ENCODE results near the gene CDC42BPA.

CDC42BPA gene

GRCh38 chr1:227273557-227273956 is 44.7 kb downstream of the CDC42BPA start:
- Histone ChIP-seq H3K4me3 (ENCODE audit: low read depth in 1 of 2, low read length in 2 of 2) (no peak overlapping the region), H3K4me2 (ENCODE audit: insufficient read depth, low read length) (no peak overlapping the region), H3K27me3 (ENCODE audit: insufficient read depth, low read length, poor library complexity) (no peaks in the 10 kb centered on the region), H2AFZ (ENCODE audit: low read depth, low read length) (no peak overlapping the region), H3K27ac (ENCODE audit: low read length) (no peak overlapping the region), H3K9me3 (ENCODE audit: insufficient read depth, low read length, severe bottlenecking) (no peaks in the 10 kb centered on the region), H3K9ac (ENCODE audit: low read depth, low read length) (no peak overlapping the region), H4K20me1 (ENCODE audit: insufficient read depth, low read length) (no peaks in the 10 kb centered on the region), H3K79me2 (ENCODE audit: insufficient read depth, low read length) (no peaks in the 10 kb centered on the region), H3K4me1 (ENCODE audit: insufficient read depth, low read length) (no peaks in the 10 kb centered on the region), H3K36me3 (ENCODE audit: insufficient read depth, low read length) (no peaks in the 10 kb centered on the region)
- ATAC-seq (ENCODE audit: insufficient read depth, low read depth) (no peak), DNase-seq (peak; percentile 10)
- TF ChIP-seq EZH2 (IDR thresholded peaks at IDR 0.05; ENCODE audit: borderline replicate concordance, low read depth, low read length, severe bottlenecking): no peak

DNA sequence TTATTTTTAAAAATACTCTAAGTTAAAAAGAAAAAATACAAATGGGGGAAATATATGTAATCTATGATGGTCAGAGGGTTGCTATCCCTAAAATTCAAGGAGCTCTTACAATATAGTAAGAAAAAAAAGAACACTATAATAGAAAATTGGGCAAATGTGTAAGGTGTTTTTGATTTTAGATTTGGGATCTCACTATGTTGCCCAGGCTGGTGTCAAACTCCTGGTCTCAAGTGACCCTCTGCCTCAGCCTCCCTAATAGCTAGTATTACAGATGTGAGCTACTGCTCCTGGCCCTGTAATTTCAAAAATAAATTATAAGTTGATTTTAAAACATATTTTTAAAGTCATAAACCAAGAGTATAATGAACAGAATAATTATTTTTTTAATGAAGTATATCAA is 45.9 kb downstream of the CDC42BPA start:
- DNase-seq (no peak), ATAC-seq (ENCODE audit: insufficient read depth, low read depth) (no peak)
- no peaks in the 10 kb centered on the region for H3K36me3 ChIP-seq (ENCODE audit: insufficient read depth, low read length)

DNA sequence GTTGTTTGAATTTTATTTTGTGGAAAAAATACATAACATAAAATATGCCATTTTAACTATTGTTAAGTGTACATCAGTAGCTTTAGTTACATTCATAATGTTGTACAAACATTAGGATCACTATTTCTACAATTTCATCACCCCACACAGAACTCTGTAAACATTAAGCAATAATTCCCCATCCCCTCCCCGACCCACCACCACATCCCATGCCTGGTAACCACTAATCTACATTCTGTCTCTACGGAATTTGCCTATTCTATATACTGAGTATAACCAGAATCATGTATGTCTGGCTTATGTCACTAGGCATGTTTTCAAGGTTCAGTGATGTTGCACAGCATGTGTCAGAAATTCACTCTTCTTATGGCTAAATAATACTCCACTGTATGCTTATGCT is 47.7 kb downstream of the CDC42BPA start:
- no peak overlapping the region for H3K4me3 ChIP-seq (ENCODE audit: low read depth in 1 of 2, low read length in 2 of 2)
- H3K27me3 ChIP-seq (ENCODE audit: insufficient read depth, low read length, poor library complexity): no peaks in the 10 kb centered on the region
- H4K20me1 ChIP-seq (ENCODE audit: insufficient read depth, low read length): no peaks in the 10 kb centered on the region
- no peaks in the 10 kb centered on the region for H3K9me3 ChIP-seq (ENCODE audit: insufficient read depth, low read length, severe bottlenecking)
- H3K4me2 ChIP-seq (ENCODE audit: insufficient read depth, low read length): no peak overlapping the region
- H2AFZ ChIP-seq (ENCODE audit: low read depth, low read length): no peak overlapping the region
- DNase-seq: no peak
- no peaks in the 10 kb centered on the region for H3K79me2 ChIP-seq (ENCODE audit: insufficient read depth, low read length)
- H3K4me1 ChIP-seq (ENCODE audit: insufficient read depth, low read length): no peaks in the 10 kb centered on the region
- H3K9ac ChIP-seq (ENCODE audit: low read depth, low read length): no peak overlapping the region
- ATAC-seq (ENCODE audit: insufficient read depth, low read depth): no peak
- TF ChIP-seq, protein P1, sequence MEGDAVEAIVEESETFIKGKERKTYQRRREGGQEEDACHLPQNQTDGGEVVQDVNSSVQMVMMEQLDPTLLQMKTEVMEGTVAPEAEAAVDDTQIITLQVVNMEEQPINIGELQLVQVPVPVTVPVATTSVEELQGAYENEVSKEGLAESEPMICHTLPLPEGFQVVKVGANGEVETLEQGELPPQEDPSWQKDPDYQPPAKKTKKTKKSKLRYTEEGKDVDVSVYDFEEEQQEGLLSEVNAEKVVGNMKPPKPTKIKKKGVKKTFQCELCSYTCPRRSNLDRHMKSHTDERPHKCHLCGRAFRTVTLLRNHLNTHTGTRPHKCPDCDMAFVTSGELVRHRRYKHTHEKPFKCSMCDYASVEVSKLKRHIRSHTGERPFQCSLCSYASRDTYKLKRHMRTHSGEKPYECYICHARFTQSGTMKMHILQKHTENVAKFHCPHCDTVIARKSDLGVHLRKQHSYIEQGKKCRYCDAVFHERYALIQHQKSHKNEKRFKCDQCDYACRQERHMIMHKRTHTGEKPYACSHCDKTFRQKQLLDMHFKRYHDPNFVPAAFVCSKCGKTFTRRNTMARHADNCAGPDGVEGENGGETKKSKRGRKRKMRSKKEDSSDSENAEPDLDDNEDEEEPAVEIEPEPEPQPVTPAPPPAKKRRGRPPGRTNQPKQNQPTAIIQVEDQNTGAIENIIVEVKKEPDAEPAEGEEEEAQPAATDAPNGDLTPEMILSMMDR (IDR thresholded peaks at IDR 0.05; ENCODE audit: borderline replicate concordance, extremely low read depth, low read length, poor library complexity, severe bottlenecking): no peak
- no peak for TF ChIP-seq EZH2 (IDR thresholded peaks at IDR 0.05; ENCODE audit: borderline replicate concordance, low read depth, low read length, severe bottlenecking)
- H3K27ac ChIP-seq (ENCODE audit: low read length): no peak overlapping the region
- no peaks in the 10 kb centered on the region for H3K36me3 ChIP-seq (ENCODE audit: insufficient read depth, low read length)

More for the DNA sequence above, 45.9 kb downstream of the CDC42BPA start:
- no peaks in the 10 kb centered on the region for H3K9me3 ChIP-seq (ENCODE audit: insufficient read depth, low read length, severe bottlenecking)
- H3K4me1 ChIP-seq (ENCODE audit: insufficient read depth, low read length): no peaks in the 10 kb centered on the region
- no peaks in the 10 kb centered on the region for H4K20me1 ChIP-seq (ENCODE audit: insufficient read depth, low read length)
- no peak overlapping the region for H3K4me3 ChIP-seq (ENCODE audit: low read depth in 1 of 2, low read length in 2 of 2)
- H3K9ac ChIP-seq (ENCODE audit: low read depth, low read length): no peak overlapping the region
- TF ChIP-seq EZH2 (IDR thresholded peaks at IDR 0.05; ENCODE audit: borderline replicate concordance, low read depth, low read length, severe bottlenecking): no peak
- TF ChIP-seq, protein P1 (IDR thresholded peaks at IDR 0.05; ENCODE audit: borderline replicate concordance, extremely low read depth, low read length, poor library complexity, severe bottlenecking): no peak
- no peak overlapping the region for H2AFZ ChIP-seq (ENCODE audit: low read depth, low read length)
- no peak overlapping the region for H3K27ac ChIP-seq (ENCODE audit: low read length)
- H3K79me2 ChIP-seq (ENCODE audit: insufficient read depth, low read length): no peaks in the 10 kb centered on the region
- no peaks in the 10 kb centered on the region for H3K27me3 ChIP-seq (ENCODE audit: insufficient read depth, low read length, poor library complexity)
- no peak overlapping the region for H3K4me2 ChIP-seq (ENCODE audit: insufficient read depth, low read length)

DNA sequence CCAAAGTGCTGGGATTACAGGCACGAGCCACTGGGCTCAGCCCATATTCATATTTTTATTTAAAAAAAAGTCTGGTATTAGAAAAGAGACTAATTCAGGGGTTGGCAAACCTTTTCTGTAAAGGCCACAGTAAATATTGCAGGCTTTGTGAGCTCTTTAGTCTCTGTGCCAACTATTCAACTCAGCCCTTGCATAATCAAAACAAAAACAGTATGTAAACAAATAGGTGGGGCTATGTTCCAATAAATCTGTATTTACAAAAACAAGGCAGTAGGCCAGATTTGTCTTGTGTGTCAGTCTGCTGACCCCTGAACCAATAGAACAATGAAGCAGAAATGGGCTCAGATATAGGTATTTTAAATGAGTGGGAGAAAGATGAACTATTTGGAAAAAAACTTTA is 49.3 kb downstream of the CDC42BPA start:
- Histone ChIP-seq H3K36me3 (ENCODE audit: insufficient read depth, low read length) (no peaks in the 10 kb centered on the region), H4K20me1 (ENCODE audit: insufficient read depth, low read length) (no peaks in the 10 kb centered on the region), H3K79me2 (ENCODE audit: insufficient read depth, low read length) (no peaks in the 10 kb centered on the region), H3K4me2 (ENCODE audit: insufficient read depth, low read length) (no peak overlapping the region), H3K4me1 (ENCODE audit: insufficient read depth, low read length) (no peaks in the 10 kb centered on the region), H3K4me3 (ENCODE audit: low read depth in 1 of 2, low read length in 2 of 2) (no peak overlapping the region), H3K27ac (ENCODE audit: low read length) (no peak overlapping the region), H3K27me3 (ENCODE audit: insufficient read depth, low read length, poor library complexity) (no peaks in the 10 kb centered on the region), H2AFZ (ENCODE audit: low read depth, low read length) (no peak overlapping the region), H3K9ac (ENCODE audit: low read depth, low read length) (no peak overlapping the region), H3K9me3 (ENCODE audit: insufficient read depth, low read length, severe bottlenecking) (no peaks in the 10 kb centered on the region)
- no peak for DNase-seq
- no peak for TF ChIP-seq EZH2 (IDR thresholded peaks at IDR 0.05; ENCODE audit: borderline replicate concordance, low read depth, low read length, severe bottlenecking)
- TF ChIP-seq, protein P1 (IDR thresholded peaks at IDR 0.05; ENCODE audit: borderline replicate concordance, extremely low read depth, low read length, poor library complexity, severe bottlenecking): no peak
- ATAC-seq (ENCODE audit: insufficient read depth, low read depth): no peak
